Measurements from ENCODE around the gene WDR75. TPM values are rescaled to one million over a fixed set of nuclear protein-coding genes. Genes with fewer than 3 reads are reported as not detected.

Gene WDR75
- 10 to 100 TPM; 15.3 to 30.7 TPM for total RNA-seq

GRCh38 chr2:189440947-189441708 lies at the start of gene WDR75:
TSS of gene WDR75 (plus strand) at chr2:189441474. CDS start at chr2:189441493, 19 bp downstream.
- Histone ChIP-seq H3K27me3 (replicated peaks; ENCODE audit: insufficient read depth) (no peaks in the 10 kb centered on the region), H3K36me3 (no peaks in the 10 kb centered on the region), H3K4me3 (peak within 1 kb of the TSS; percentile 69 to 79), H3K9me3 (no peaks in the 10 kb centered on the region), H3K27ac (peak within 1 kb of the TSS; percentile 80 to 87), H3K4me1 (replicated peaks) (peaks cover 5% of the 10 kb centered on the region)
- DNase-seq (ENCODE audit: low spot score), result peak; percentile 94
- under 1% methylated on average over 48 of the region's 48 CpGs for WGBS
- peak; percentile 94 for TF ChIP-seq POLR2AphosphoS5 (IDR thresholded peaks at IDR 0.05)
- TF ChIP-seq, protein P1, sequence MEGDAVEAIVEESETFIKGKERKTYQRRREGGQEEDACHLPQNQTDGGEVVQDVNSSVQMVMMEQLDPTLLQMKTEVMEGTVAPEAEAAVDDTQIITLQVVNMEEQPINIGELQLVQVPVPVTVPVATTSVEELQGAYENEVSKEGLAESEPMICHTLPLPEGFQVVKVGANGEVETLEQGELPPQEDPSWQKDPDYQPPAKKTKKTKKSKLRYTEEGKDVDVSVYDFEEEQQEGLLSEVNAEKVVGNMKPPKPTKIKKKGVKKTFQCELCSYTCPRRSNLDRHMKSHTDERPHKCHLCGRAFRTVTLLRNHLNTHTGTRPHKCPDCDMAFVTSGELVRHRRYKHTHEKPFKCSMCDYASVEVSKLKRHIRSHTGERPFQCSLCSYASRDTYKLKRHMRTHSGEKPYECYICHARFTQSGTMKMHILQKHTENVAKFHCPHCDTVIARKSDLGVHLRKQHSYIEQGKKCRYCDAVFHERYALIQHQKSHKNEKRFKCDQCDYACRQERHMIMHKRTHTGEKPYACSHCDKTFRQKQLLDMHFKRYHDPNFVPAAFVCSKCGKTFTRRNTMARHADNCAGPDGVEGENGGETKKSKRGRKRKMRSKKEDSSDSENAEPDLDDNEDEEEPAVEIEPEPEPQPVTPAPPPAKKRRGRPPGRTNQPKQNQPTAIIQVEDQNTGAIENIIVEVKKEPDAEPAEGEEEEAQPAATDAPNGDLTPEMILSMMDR (IDR thresholded peaks at IDR 0.05), result peak in 3 of 4 experiments; percentile 19 to 29 (median 24)
- TF ChIP-seq POLR2A (IDR thresholded peaks at IDR 0.05), result peak; percentile 63
- intact Hi-C loops (cut with DNase I), result no loop called here

GRCh38 chr2:189393440-189394111 lies 47.7 kb upstream of the WDR75 start:
- TF ChIP-seq, protein P1 (IDR thresholded peaks at IDR 0.05), result no peak
- no peaks in the 10 kb centered on the region for H3K4me1 ChIP-seq (replicated peaks)
- no peak overlapping the region for H3K27ac ChIP-seq
- intact Hi-C loops (cut with DNase I), result no loop called here
- H3K27me3 ChIP-seq (replicated peaks; ENCODE audit: insufficient read depth), result no peaks in the 10 kb centered on the region
- 77% methylated on average over 2 of the region's 2 CpGs for WGBS
- no peaks in the 10 kb centered on the region for H3K36me3 ChIP-seq
- no peak overlapping the region for H3K4me3 ChIP-seq
- DNase-seq (ENCODE audit: low spot score), result no peak
- H3K9me3 ChIP-seq, result no peaks in the 10 kb centered on the region

DNA sequence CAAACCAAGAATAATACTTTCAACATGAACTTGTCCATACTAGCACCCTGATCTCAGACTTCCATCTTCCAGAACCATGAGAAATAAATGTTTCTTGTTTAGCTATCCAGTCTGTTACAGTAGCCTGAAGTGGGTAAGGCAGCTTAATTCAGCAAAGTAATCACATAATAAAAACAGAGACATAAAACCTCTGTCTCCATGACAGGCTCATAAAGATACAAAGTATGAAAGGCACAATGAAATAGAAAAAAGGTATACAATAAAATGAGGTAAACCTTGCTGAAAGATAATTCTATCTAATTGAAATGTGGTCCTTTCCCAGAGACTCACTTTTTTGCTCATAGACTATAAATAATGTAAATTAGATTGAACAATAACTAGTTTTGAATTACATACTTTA lies 46.7 kb upstream of the WDR75 start:
- intact Hi-C loops (cut with DNase I), result no loop called here

GRCh38 chr2:189402932-189403331 lies 38.3 kb upstream of the WDR75 start:
- DNase-seq (ENCODE audit: low spot score), result no peak
- Histone ChIP-seq H3K36me3 (no peaks in the 10 kb centered on the region), H3K27me3 (replicated peaks; ENCODE audit: insufficient read depth) (no peaks in the 10 kb centered on the region), H3K4me3 (no peak overlapping the region), H3K9me3 (no peaks in the 10 kb centered on the region), H3K27ac (no peak overlapping the region), H3K4me1 (replicated peaks) (no peaks in the 10 kb centered on the region)
- WGBS, result 69% methylated on average over 5 of the region's 5 CpGs
- TF ChIP-seq, protein P1 (IDR thresholded peaks at IDR 0.05), result no peak
- TF ChIP-seq POLR2A (IDR thresholded peaks at IDR 0.05) (no peak), POLR2AphosphoS5 (IDR thresholded peaks at IDR 0.05) (no peak)
- intact Hi-C loops (cut with DNase I), result no loop called here

More for the DNA sequence above, 46.7 kb upstream of the WDR75 start:
- Histone ChIP-seq H3K27ac (no peak overlapping the region), H3K4me3 (no peak overlapping the region), H3K27me3 (replicated peaks; ENCODE audit: insufficient read depth) (no peaks in the 10 kb centered on the region), H3K4me1 (replicated peaks) (no peaks in the 10 kb centered on the region), H3K9me3 (no peaks in the 10 kb centered on the region), H3K36me3 (no peaks in the 10 kb centered on the region)
- no peak for DNase-seq (ENCODE audit: low spot score)
- TF ChIP-seq, protein P1 (IDR thresholded peaks at IDR 0.05), result no peak

All from prostate gland (tissue), 2 donors.